Neural cell (in vitro differentiated cells): ENCODE data around the gene ATXN1L. TPM values are rescaled to one million over a fixed set of nuclear protein-coding genes. Genes with fewer than 3 reads are reported as not detected.
A peak's percentile ranks its signal among the peaks of the same experiment; 100 is the strongest.

Source experiments
- H2AFZ ChIP-seq: fragments of 200-600, 300-800 bp; sonication (generic), shearing (Covaris generic); 2 replicates; pipeline ENCODE4 v1.6.0; 2014; ENCODE audit warnings: low read depth, mild to moderate bottlenecking, antibody characterized with exemption, low read length, moderate library complexity
- H3F3A ChIP-seq: fragments of 200-600 bp; shearing (Covaris generic); 2 replicates; pipeline ENCODE4 v1.6.1; 2016; ENCODE audit warnings: mild to moderate bottlenecking, moderate library complexity, mixed read lengths, antibody characterized with exemption, low read length; ENCODE audit not compliant: insufficient read depth, poor library complexity, severe bottlenecking
- H3K27ac ChIP-seq: fragments of 200-600, 300-800 bp; sonication (generic), shearing (Covaris generic); 2 replicates; pipeline ENCODE4 v1.5.1; 2014; ENCODE audit warnings: mild to moderate bottlenecking, low read length, moderate library complexity
- H3K27me3 ChIP-seq: fragments of 300-800, 200-600 bp; sonication (generic), shearing (Covaris generic); 2 replicates; pipeline ENCODE4 v1.6.0; 2014; ENCODE audit warnings: mild to moderate bottlenecking, low read depth, low read length, moderate library complexity; ENCODE audit not compliant: insufficient read depth
- H3K36me3 ChIP-seq: fragments of 300-800, 200-600 bp; sonication (generic), shearing (Covaris generic); 2 replicates; pipeline ENCODE4 v1.5.1; 2014; ENCODE audit warnings: mild to moderate bottlenecking, antibody characterized with exemption, low read length, moderate library complexity; ENCODE audit not compliant: insufficient read depth
- H3K4me2 ChIP-seq: fragments of 300-800, 200-600 bp; sonication (generic), shearing (Covaris generic); 2 replicates; pipeline ENCODE4 v1.6.0; 2014; ENCODE audit warnings: mild to moderate bottlenecking, low read length
- H3K4me3 ChIP-seq: fragments of 300-800, 200-600 bp; sonication (generic), shearing (Covaris generic); 2 replicates; pipeline ENCODE4 v1.5.1; 2014; ENCODE audit warnings: mild to moderate bottlenecking, low read length, moderate library complexity
- H3K79me2 ChIP-seq: fragments of 200-600 bp; shearing (Covaris generic); replicated peaks from 2 replicates; pipeline ENCODE4 v1.6.0; 2014; ENCODE audit warnings: mild to moderate bottlenecking, low read length, moderate library complexity; ENCODE audit not compliant: insufficient read depth
- H3K9ac ChIP-seq: fragments of 300-800, 200-600 bp; sonication (generic), shearing (Covaris generic); 2 replicates; pipeline ENCODE4 v1.6.1; 2016; ENCODE audit warnings: mild to moderate bottlenecking, low read length, mixed read lengths
- H3K9me2 ChIP-seq: fragments of 200-600 bp; shearing (Covaris generic); 2 replicates; pipeline ENCODE4 v1.6.1; 2016; ENCODE audit warnings: mild to moderate bottlenecking, low read length, mixed read lengths; ENCODE audit not compliant: insufficient read depth
- H3K9me3 ChIP-seq: fragments of 200-600, 300-800 bp; sonication (generic), shearing (Covaris generic); 2 replicates; pipeline ENCODE4 v1.6.1; 2016; ENCODE audit warnings: mild to moderate bottlenecking, mixed run types, low read length, moderate library complexity, mixed read lengths
- H4K20me1 ChIP-seq: fragments of 200-600 bp; shearing (Covaris generic); 2 replicates; pipeline ENCODE4 v1.6.1; 2016; ENCODE audit warnings: mild to moderate bottlenecking, mixed run types; ENCODE audit not compliant: insufficient read depth
- CTCF ChIP-seq: fragments of 450-650 bp; IDR thresholded peaks from 2 replicates; pipeline ENCODE4 v1.5.1; 2014; ENCODE audit warnings: antibody characterized with exemption, mild to moderate bottlenecking, moderate library complexity; ENCODE audit not compliant: poor library complexity, severe bottlenecking
- EP300 ChIP-seq: fragments of 450-650 bp; conservative IDR thresholded peaks from 2 replicates; pipeline ENCODE4 v1.6.1; 2014; ENCODE audit warnings: antibody characterized with exemption, mild to moderate bottlenecking, moderate library complexity; ENCODE audit not compliant: poor library complexity, severe bottlenecking
- EZH2 ChIP-seq: fragments of 200-600, 300-800 bp; shearing (Covaris generic), sonication (generic); IDR thresholded peaks from 2 replicates; pipeline ENCODE4 v1.6.1; 2014; ENCODE audit warnings: antibody characterized with exemption, low read length, borderline replicate concordance, mild to moderate bottlenecking; ENCODE audit not compliant: insufficient read depth, poor library complexity, severe bottlenecking
- MXI1 ChIP-seq: fragments of 450-650 bp; conservative IDR thresholded peaks from 2 replicates; pipeline ENCODE4 v1.6.1; 2014; ENCODE audit warnings: antibody characterized with exemption, mild to moderate bottlenecking; ENCODE audit not compliant: poor library complexity, severe bottlenecking
- POLR2AphosphoS5 ChIP-seq: IDR thresholded peaks from 2 replicates; pipeline ENCODE4 v1.6.1; 2012
- RAD21 ChIP-seq: fragments of 450-650 bp; conservative IDR thresholded peaks from 2 replicates; pipeline ENCODE4 v1.6.1; 2014; ENCODE audit warnings: antibody characterized with exemption, mild to moderate bottlenecking, moderate library complexity
- REST ChIP-seq: IDR thresholded peaks from 2 replicates; pipeline ENCODE4 v1.6.1; 2012; ENCODE audit warnings: borderline replicate concordance
- SMC3 ChIP-seq: fragments of 450-650 bp; conservative IDR thresholded peaks from 2 replicates; pipeline ENCODE4 v1.6.1; 2014; ENCODE audit warnings: antibody characterized with exemption, mild to moderate bottlenecking, moderate library complexity; ENCODE audit not compliant: poor library complexity
- TAF1 ChIP-seq: IDR thresholded peaks from 2 replicates; pipeline ENCODE4 v1.6.1; 2012; ENCODE audit warnings: low read depth
- polyA plus RNA-seq: library from polyadenylated mRNA; depleted of rRNA; stranded (reverse); fragments of >200 nt; gene quantifications from 2 replicates; pipeline ENCODE4 v1.2.3, GENCODE V29; 2014

ATXN1L gene
- polyA plus RNA-seq, 1 donor from 2014 or later = 9.5 TPM

GRCh38 chr16:71893888-71894228 lies 48.1 kb downstream of the ATXN1L start:
- Histone ChIP-seq H3F3A (peaks cover 4% of the 10 kb centered on the region), H3K27ac (peak overlapping the region; percentile 97), H2AFZ (no peak overlapping the region)

GRCh38 chr16:71894229-71894920 lies 48.6 kb downstream of the ATXN1L start:
- peak overlapping the region; percentile 94 for H3K4me2 ChIP-seq
- peaks cover 39% of the 10 kb centered on the region for H3K79me2 ChIP-seq
- H3K36me3 ChIP-seq = no peaks in the 10 kb centered on the region
- H3F3A ChIP-seq = peaks cover 4% of the 10 kb centered on the region
- H3K9ac ChIP-seq = peak overlapping the region; percentile 97
- no peaks in the 10 kb centered on the region for H3K9me3 ChIP-seq
- no peaks in the 10 kb centered on the region for H4K20me1 ChIP-seq
- no peaks in the 10 kb centered on the region for H3K27me3 ChIP-seq
- peak; percentile 50 for TF ChIP-seq CTCF
- no peak for TF ChIP-seq RAD21
- TF ChIP-seq SMC3 = peak; percentile 20
- H3K9me2 ChIP-seq = no peaks in the 10 kb centered on the region
- H3K4me3 ChIP-seq = peak overlapping the region; percentile 85
- H3K27ac ChIP-seq = peak overlapping the region; percentile 97
- peak overlapping the region; percentile 70 for H2AFZ ChIP-seq

More at GRCh38 chr16:71893888-71894228, 48.1 kb downstream of the ATXN1L start:
- Histone ChIP-seq H3K4me2 (peak overlapping the region; percentile 94), H3K9me2 (no peaks in the 10 kb centered on the region), H3K9me3 (no peaks in the 10 kb centered on the region), H3K4me3 (peak overlapping the region; percentile 85), H4K20me1 (no peaks in the 10 kb centered on the region), H3K79me2 (peaks cover 34% of the 10 kb centered on the region), H3K36me3 (no peaks in the 10 kb centered on the region), H3K9ac (peak overlapping the region; percentile 97), H3K27me3 (no peaks in the 10 kb centered on the region)
- TF ChIP-seq RAD21 (no peak), EP300 (no peak), CTCF (no peak), MXI1 (no peak), POLR2AphosphoS5 (no peak), TAF1 (no peak), SMC3 (no peak)

GRCh38 chr16:71894921-71895678 lies 49.3 kb downstream of the ATXN1L start, which contains the start of gene IST1:
Gene IST1, plus strand, starts transcription at chr16:71895531. Its CDS starts 20,110 bp downstream, at chr16:71915641.
- peak within 1 kb of the TSS; percentile 70 for H2AFZ ChIP-seq
- H3K9me3 ChIP-seq = no peaks in the 10 kb centered on the region

More at GRCh38 chr16:71894921-71895678, 49.3 kb downstream of the ATXN1L start, which contains the start of gene IST1:
- Histone ChIP-seq H3K4me3 (peak within 1 kb of the TSS; percentile 85), H3K27me3 (no peaks in the 10 kb centered on the region), H3K36me3 (no peaks in the 10 kb centered on the region), H3K79me2 (peaks cover 43% of the 10 kb centered on the region), H3K4me2 (peak within 1 kb of the TSS; percentile 96), H4K20me1 (no peaks in the 10 kb centered on the region), H3K9me2 (no peaks in the 10 kb centered on the region), H3K9ac (peak within 1 kb of the TSS; percentile 97), H3K27ac (peak within 1 kb of the TSS; percentile 97), H3F3A (peaks cover 4% of the 10 kb centered on the region)
- TF ChIP-seq TAF1 (peak; percentile 99), EZH2 (no peak), POLR2AphosphoS5 (peak; percentile 97), CTCF (peak; percentile 27), MXI1 (peak; percentile 81), REST (peak; percentile 91), SMC3 (no peak), EP300 (peak; percentile 55)
